Neuronal stem cell (in vitro differentiated cells): ENCODE data around the gene FAT2. TPM values are rescaled to one million over a fixed set of nuclear protein-coding genes. Genes with fewer than 3 reads are reported as not detected.

ENCODE experiments used
- DNase-seq: peaks from one replicate; pipeline ENCODE4 v3.0.0-alpha.2; 2013; ENCODE audit warnings: low spot score
- H2AFZ ChIP-seq: one replicate; pipeline ENCODE4 v1.6.1; 2013; ENCODE audit warnings: mild to moderate bottlenecking, low read length, inconsistent platforms
- H2AK5ac ChIP-seq: 2 replicates; pipeline ENCODE4 v1.6.1; 2013; ENCODE audit warnings: low read depth, mild to moderate bottlenecking, inconsistent platforms, low read length, moderate library complexity, mixed read lengths
- H2BK120ac ChIP-seq: 2 replicates; pipeline ENCODE4 v1.6.1; 2013; ENCODE audit warnings: low read depth, mild to moderate bottlenecking, inconsistent platforms, low read length, moderate library complexity, mixed read lengths
- H2BK12ac ChIP-seq: one replicate; pipeline ENCODE4 v1.6.1; 2013; ENCODE audit warnings: low read length, inconsistent platforms
- H2BK15ac ChIP-seq: 2 replicates; pipeline ENCODE4 v1.6.1; 2013; ENCODE audit warnings: mild to moderate bottlenecking, low read length, inconsistent platforms, mixed read lengths
- H2BK5ac ChIP-seq: one replicate; pipeline ENCODE4 v1.6.1; 2013; ENCODE audit warnings: inconsistent platforms, mild to moderate bottlenecking, low read length, moderate library complexity
- H3K14ac ChIP-seq: one replicate; pipeline ENCODE4 v1.6.1; 2013; ENCODE audit warnings: low read length, inconsistent platforms
- H3K18ac ChIP-seq: 2 replicates; pipeline ENCODE4 v1.6.1; 2013; ENCODE audit warnings: low read length, inconsistent platforms
- H3K23ac ChIP-seq: 2 replicates; pipeline ENCODE4 v1.6.1; 2013; ENCODE audit warnings: low read depth, mild to moderate bottlenecking, mixed read lengths, low read length, inconsistent platforms; ENCODE audit not compliant: poor library complexity
- H3K27ac ChIP-seq: replicated peaks from 3 replicates; pipeline ENCODE4 v1.5.1; 2013; ENCODE audit warnings: low read length, inconsistent platforms
- H3K27me3 ChIP-seq, 3 experiments: 2 replicates each; pipeline ENCODE4 v1.6.1; 2013; ENCODE audit warnings: low read length in 3 of 3, mild to moderate bottlenecking in 2 of 3, inconsistent platforms in 1 of 3, low read depth in 1 of 3, mixed read lengths in 1 of 3, moderate library complexity in 1 of 3; ENCODE audit not compliant: control insufficient read depth in 3 of 3, insufficient read depth in 3 of 3
- H3K36me3 ChIP-seq, 2 donors: replicated peaks in 1 of 2; 2 replicates each; pipeline ENCODE4 v1.6.1; 2013; ENCODE audit warnings: low read length in 2 of 2; ENCODE audit not compliant: control insufficient read depth in 2 of 2, insufficient read depth in 2 of 2
- H3K4ac ChIP-seq: 2 replicates; pipeline ENCODE4 v1.6.1; 2013; ENCODE audit warnings: inconsistent platforms, mild to moderate bottlenecking, low read length, moderate library complexity
- H3K4me1 ChIP-seq, 2 donors: 1 replicate in 1 of 2; 2 replicates in 1 of 2; pipeline ENCODE4 v1.6.1; 2013; ENCODE audit warnings: low read length in 2 of 2, low read depth in 1 of 2; ENCODE audit not compliant: control insufficient read depth in 2 of 2, insufficient read depth in 1 of 2
- H3K4me2 ChIP-seq: one replicate; pipeline ENCODE4 v1.6.1; 2013; ENCODE audit warnings: mild to moderate bottlenecking, low read length, inconsistent platforms; ENCODE audit not compliant: insufficient read depth, poor library complexity, severe bottlenecking
- H3K4me3 ChIP-seq, 2 donors: 2 replicates each; pipeline ENCODE4 v1.5.1; 2013; ENCODE audit warnings: low read length in 2 of 2, mild to moderate bottlenecking in 2 of 2, inconsistent platforms in 1 of 2, moderate library complexity in 1 of 2
- H3K79me1 ChIP-seq: one replicate; pipeline ENCODE4 v1.6.1; 2013; ENCODE audit warnings: low read depth, mild to moderate bottlenecking, inconsistent platforms, low read length, moderate library complexity
- H3K9ac ChIP-seq: one replicate; pipeline ENCODE4 v1.6.1; 2013; ENCODE audit warnings: mild to moderate bottlenecking, low read depth, low read length, inconsistent platforms; ENCODE audit not compliant: poor library complexity
- H3K9me3 ChIP-seq, 2 donors: replicated peaks in 1 of 2; 2 replicates each; pipeline versions ENCODE3 to v1.6.1; 2013; ENCODE audit warnings: low read length in 2 of 2, mild to moderate bottlenecking in 2 of 2, inconsistent platforms in 1 of 2, low read depth in 1 of 2, mixed read lengths in 1 of 2, moderate library complexity in 1 of 2; ENCODE audit not compliant: control insufficient read depth in 2 of 2, insufficient read depth in 1 of 2
- H4K8ac ChIP-seq: one replicate; pipeline ENCODE4 v1.6.1; 2013; ENCODE audit warnings: low read depth, mild to moderate bottlenecking, inconsistent platforms, low read length, moderate library complexity
- H4K91ac ChIP-seq: one replicate; pipeline ENCODE4 v1.6.1; 2013; ENCODE audit warnings: low read length, low read depth, mild to moderate bottlenecking, inconsistent platforms; ENCODE audit not compliant: poor library complexity
- WGBS, 2 donors: extraction: QIAGEN DNeasy Blood & Tissue Kit; methylation state at CpG; one replicate each; pipeline ENCODE4 v1.1.7; 2013; ENCODE audit warnings: missing lambda C conversion rate in 2 of 2, mixed read lengths in 1 of 2; ENCODE audit not compliant: insufficient read length in 2 of 2, insufficient replicate concordance in 1 of 2; ENCODE audit errors: extremely low coverage in 2 of 2; 5-methylcytosine and 5-hydroxymethylcytosine counted together
- polyA plus RNA-seq, 2 experiments: library from polyadenylated mRNA; stranded (reverse); fragments of 200-250 nt; gene quantifications; one replicate each; pipeline ENCODE4 v1.2.3, GENCODE V29; 2013

FAT2 gene, protein sequence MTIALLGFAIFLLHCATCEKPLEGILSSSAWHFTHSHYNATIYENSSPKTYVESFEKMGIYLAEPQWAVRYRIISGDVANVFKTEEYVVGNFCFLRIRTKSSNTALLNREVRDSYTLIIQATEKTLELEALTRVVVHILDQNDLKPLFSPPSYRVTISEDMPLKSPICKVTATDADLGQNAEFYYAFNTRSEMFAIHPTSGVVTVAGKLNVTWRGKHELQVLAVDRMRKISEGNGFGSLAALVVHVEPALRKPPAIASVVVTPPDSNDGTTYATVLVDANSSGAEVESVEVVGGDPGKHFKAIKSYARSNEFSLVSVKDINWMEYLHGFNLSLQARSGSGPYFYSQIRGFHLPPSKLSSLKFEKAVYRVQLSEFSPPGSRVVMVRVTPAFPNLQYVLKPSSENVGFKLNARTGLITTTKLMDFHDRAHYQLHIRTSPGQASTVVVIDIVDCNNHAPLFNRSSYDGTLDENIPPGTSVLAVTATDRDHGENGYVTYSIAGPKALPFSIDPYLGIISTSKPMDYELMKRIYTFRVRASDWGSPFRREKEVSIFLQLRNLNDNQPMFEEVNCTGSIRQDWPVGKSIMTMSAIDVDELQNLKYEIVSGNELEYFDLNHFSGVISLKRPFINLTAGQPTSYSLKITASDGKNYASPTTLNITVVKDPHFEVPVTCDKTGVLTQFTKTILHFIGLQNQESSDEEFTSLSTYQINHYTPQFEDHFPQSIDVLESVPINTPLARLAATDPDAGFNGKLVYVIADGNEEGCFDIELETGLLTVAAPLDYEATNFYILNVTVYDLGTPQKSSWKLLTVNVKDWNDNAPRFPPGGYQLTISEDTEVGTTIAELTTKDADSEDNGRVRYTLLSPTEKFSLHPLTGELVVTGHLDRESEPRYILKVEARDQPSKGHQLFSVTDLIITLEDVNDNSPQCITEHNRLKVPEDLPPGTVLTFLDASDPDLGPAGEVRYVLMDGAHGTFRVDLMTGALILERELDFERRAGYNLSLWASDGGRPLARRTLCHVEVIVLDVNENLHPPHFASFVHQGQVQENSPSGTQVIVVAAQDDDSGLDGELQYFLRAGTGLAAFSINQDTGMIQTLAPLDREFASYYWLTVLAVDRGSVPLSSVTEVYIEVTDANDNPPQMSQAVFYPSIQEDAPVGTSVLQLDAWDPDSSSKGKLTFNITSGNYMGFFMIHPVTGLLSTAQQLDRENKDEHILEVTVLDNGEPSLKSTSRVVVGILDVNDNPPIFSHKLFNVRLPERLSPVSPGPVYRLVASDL (N-terminal part only)
- 0.07 TPM for polyA plus RNA-seq (2013, experiment 1 of 2)
- 0.03 TPM for polyA plus RNA-seq (2013, experiment 2 of 2)

DNA sequence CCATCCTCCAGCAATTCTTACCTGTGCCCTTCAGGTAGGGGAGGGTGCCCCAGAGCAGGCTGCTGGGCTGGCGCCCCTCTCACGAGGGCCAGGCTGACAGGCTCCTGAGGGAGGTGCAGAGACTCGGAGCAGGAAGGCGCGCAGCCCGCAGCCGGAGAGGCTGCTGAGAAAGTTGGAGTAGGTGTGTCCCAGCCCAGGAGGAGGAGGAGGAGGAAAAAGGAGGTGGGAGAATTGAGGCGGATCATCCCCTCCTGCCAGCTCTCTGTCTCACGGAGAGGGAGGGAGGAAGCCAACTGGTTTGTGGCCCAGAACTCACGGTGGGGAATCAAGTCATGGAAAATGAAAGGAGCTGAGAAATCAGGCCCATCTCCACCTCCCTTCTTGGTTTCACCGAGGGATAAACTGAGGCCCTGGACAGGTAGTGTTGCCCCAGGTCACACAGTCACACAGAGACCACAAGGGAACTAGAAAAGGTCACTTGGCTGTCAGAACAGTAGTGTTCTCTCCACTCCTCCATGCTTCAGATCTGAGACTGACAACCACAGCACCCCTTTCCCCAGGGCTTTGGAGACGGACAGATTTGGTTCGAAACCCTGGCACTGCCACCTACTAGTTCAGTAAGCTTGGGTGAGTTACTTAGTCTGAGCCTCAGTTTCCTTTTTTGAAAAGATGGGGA is at the start of gene FAT2:
FAT2 (minus strand) TSS at position 188 of the 676 bp plus-strand sequence. CDS start 22,400 bp downstream, outside the sequence.
- no peak within 1 kb of the TSS for H3K4me3 ChIP-seq
- peaks cover 0 to 58% (median 0%) of the 10 kb centered on the region in 3 experiments for H3K27me3 ChIP-seq
- H2BK15ac ChIP-seq, result peak within 1 kb of the TSS; percentile 64
- peak within 1 kb of the TSS; percentile 61 for H2BK12ac ChIP-seq
- no peak for DNase-seq
- no peak within 1 kb of the TSS for H4K91ac ChIP-seq
- no peak within 1 kb of the TSS for H3K27ac ChIP-seq
- no peaks in the 10 kb centered on the region for H3K9me3 ChIP-seq
- no peak within 1 kb of the TSS for H3K23ac ChIP-seq
- H3K14ac ChIP-seq, result peak within 1 kb of the TSS; percentile 40
- H2BK120ac ChIP-seq, result no peak within 1 kb of the TSS
- H3K36me3 ChIP-seq, result no peaks in the 10 kb centered on the region
- peaks cover 0 to 8% of the 10 kb centered on the region in 2 donors for H3K4me1 ChIP-seq
- no CpG with 5 or more reads among the region's 13 CpGs for WGBS, 2 donors
- H4K8ac ChIP-seq, result no peak within 1 kb of the TSS
- peak within 1 kb of the TSS; percentile 5 for H3K9ac ChIP-seq
- no peak within 1 kb of the TSS for H3K4ac ChIP-seq
- H2AFZ ChIP-seq, result no peak within 1 kb of the TSS
- no peak within 1 kb of the TSS for H3K4me2 ChIP-seq
- H3K18ac ChIP-seq, result peak within 1 kb of the TSS; percentile 22
- H2BK5ac ChIP-seq, result no peak within 1 kb of the TSS
- H3K79me1 ChIP-seq, result no peaks in the 10 kb centered on the region
- H2AK5ac ChIP-seq, result peak within 1 kb of the TSS; percentile 51

DNA sequence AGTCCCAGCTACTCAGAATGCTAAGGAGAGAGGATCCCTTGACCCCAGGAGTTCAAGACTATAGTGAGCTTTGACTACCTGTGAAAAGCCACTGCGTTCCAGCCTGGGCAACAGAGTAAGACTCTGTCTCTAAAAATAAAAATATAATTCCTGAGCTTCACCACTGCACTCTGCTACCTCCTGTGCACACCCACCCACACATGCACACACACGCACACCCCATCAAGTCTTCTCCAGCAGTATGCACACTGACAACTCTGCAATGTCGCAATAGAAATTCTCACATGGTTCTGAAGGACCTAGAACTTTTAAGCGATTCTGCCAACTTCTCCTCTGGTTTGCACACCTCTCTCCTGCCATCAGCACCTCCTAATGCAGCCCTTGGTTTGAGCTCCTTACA is 47.5 kb upstream of the FAT2 start:
- DNase-seq, result no peak
- H3K18ac ChIP-seq, result no peak overlapping the region
- H2BK15ac ChIP-seq, result no peak overlapping the region
- no peak overlapping the region for H2BK5ac ChIP-seq
- no peak overlapping the region for H2BK12ac ChIP-seq
- no peak overlapping the region for H4K8ac ChIP-seq
- H3K4me3 ChIP-seq, result no peak overlapping the region
- H3K14ac ChIP-seq, result no peak overlapping the region
- no peaks in the 10 kb centered on the region for H3K36me3 ChIP-seq
- H3K4ac ChIP-seq, result no peak overlapping the region
- no peak overlapping the region for H3K23ac ChIP-seq
- H3K4me2 ChIP-seq, result no peak overlapping the region
- no peaks in the 10 kb centered on the region for H3K4me1 ChIP-seq
- no peak overlapping the region for H3K27ac ChIP-seq
- H2AFZ ChIP-seq, result no peak overlapping the region
- H3K9me3 ChIP-seq, result peaks cover 0 to 2% of the 10 kb centered on the region in 2 donors
- H2BK120ac ChIP-seq, result no peak overlapping the region
- H4K91ac ChIP-seq, result no peak overlapping the region
- H3K27me3 ChIP-seq, result peaks cover 0 to 19% (median 0%) of the 10 kb centered on the region in 3 experiments
- no peak overlapping the region for H3K9ac ChIP-seq
- no peaks in the 10 kb centered on the region for H3K79me1 ChIP-seq
- H2AK5ac ChIP-seq, result no peak overlapping the region
- WGBS, 2 donors, result no CpG with 5 or more reads among the region's 4 CpGs

DNA sequence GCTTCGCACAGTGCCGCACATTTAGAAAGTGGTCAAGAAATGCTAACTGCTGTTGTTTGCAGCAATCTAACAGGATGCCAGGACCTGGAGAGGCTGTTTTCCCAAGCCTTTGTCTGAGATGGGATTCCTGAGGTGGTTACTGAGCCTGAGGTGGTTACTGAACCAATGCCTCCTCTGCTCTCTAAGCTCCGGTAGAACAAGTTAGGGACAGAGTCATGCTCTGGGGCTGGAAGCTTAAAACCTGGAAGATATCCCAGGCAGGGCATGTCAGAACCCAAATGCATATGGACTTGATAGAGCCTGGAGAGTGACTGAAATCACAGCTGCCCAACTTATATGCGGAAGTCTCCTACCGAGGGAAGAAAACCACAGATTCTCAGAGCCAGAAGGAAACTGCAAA is 46.5 kb upstream of the FAT2 start:
- no peaks in the 10 kb centered on the region for H3K79me1 ChIP-seq
- no CpG with 5 or more reads among the region's 5 CpGs for WGBS, 2 donors
- H3K23ac ChIP-seq, result no peak overlapping the region
- H3K18ac ChIP-seq, result no peak overlapping the region
- H3K27ac ChIP-seq, result no peak overlapping the region
- DNase-seq, result no peak
- H3K36me3 ChIP-seq, result no peaks in the 10 kb centered on the region
- H2BK120ac ChIP-seq, result no peak overlapping the region
- no peak overlapping the region for H4K8ac ChIP-seq
- no peak overlapping the region for H2AFZ ChIP-seq
- no peak overlapping the region for H4K91ac ChIP-seq
- no peak overlapping the region for H3K4me2 ChIP-seq
- no peak overlapping the region for H3K9ac ChIP-seq
- no peak overlapping the region for H2BK5ac ChIP-seq
- peaks cover 0 to 2% of the 10 kb centered on the region in 2 donors for H3K9me3 ChIP-seq
- peak overlapping the region; percentile 32 for H2BK12ac ChIP-seq
- no peak overlapping the region for H2AK5ac ChIP-seq
- H3K14ac ChIP-seq, result no peak overlapping the region
- no peak overlapping the region for H2BK15ac ChIP-seq
- no peak overlapping the region for H3K4me3 ChIP-seq
- peaks cover 0 to 19% (median 0%) of the 10 kb centered on the region in 3 experiments for H3K27me3 ChIP-seq
- no peak overlapping the region for H3K4ac ChIP-seq
- no peaks in the 10 kb centered on the region for H3K4me1 ChIP-seq
